Measurements from ENCODE around the gene TNFSF8.

DNA sequence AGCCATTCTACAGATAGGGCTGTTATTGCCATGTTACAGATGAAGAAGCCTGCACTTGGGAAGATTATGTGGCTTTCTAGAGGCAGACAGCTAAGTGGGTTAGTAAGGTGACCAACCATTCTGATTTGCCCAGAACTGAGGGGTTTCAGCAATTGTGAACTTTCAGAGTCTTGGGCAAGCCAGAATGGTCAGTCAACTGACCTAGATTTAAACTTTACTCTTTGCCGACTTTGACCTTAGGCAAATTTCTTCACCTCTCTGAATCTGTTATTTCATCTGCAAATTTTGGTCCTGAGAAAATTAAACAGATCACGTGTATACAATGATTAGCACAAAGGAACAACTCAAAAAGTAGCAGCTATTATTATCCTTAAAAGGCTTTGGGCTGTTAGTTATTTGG, 20.4 kb upstream of the TNFSF8 start:
- TF ChIP-seq POLR2AphosphoS5 (IDR thresholded peaks at IDR 0.05) (no peak), CTCF (IDR thresholded peaks at IDR 0.05) (no peak)

Data from prostate gland (tissue), 2 donors.